ENCODE results near the gene TSC22D3. TPM values are rescaled to one million over a fixed set of nuclear protein-coding genes. Genes with fewer than 3 reads are reported as not detected.

Gene TSC22D3
- total RNA-seq, 1 donor, result 16.0 TPM

GRCh38 chrX:107750861-107751445 is 24.6 kb downstream of the TSC22D3 start:
- TF ChIP-seq CTCF (IDR thresholded peaks at IDR 0.05; ENCODE audit: insufficient read depth, low read depth, low read length), result no peak
- no peak overlapping the region for H3K4me3 ChIP-seq (ENCODE audit: low read depth, low read length)
- DNase-seq (ENCODE audit: low read depth), result no peak

DNA sequence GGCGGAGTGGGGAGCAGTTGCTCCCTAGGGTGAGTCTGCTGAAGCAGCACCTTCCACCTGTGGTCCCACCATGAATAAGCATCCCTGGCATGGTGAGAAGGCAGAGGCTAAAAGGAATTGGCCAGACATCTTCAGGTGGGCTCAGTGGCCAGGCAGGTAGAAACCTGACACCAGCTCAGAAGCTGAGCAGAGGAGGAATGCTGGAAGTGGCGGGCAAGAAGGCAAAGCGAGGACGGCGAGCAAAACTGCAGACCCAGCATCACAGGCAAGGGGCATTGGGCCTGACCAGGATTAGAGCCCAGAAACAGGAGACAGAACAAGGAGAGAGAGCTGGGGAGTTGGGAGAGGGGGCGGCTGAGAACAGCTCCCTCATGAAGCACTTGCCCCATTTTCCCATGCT is 25.3 kb downstream of the TSC22D3 start:
- H3K4me3 ChIP-seq (ENCODE audit: low read depth, low read length), result no peak overlapping the region
- TF ChIP-seq CTCF (IDR thresholded peaks at IDR 0.05; ENCODE audit: insufficient read depth, low read depth, low read length), result no peak
- DNase-seq (ENCODE audit: low read depth), result no peak

DNA sequence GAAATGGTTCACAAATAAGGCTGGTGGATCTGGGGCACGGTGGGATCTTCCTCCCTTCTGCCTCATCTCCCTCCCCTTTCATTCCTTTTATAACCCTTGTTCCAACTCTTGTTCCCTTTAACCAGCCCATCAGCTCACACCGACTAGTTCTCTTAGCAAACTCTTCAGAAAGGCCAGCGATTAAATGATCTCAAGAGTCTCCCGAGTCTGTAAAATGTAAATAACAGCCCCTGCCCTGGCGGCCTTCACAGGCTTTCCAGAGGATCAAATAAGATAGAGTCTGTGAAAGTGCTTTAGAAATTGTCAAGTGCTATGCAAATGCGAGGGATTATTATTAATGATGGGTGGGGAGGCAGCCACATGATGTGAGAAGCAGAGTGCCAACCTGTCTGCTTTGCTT is 27.1 kb downstream of the TSC22D3 start:
- H3K4me3 ChIP-seq (ENCODE audit: low read depth, low read length), result no peak overlapping the region
- no peak for TF ChIP-seq CTCF (IDR thresholded peaks at IDR 0.05; ENCODE audit: insufficient read depth, low read depth, low read length)
- no peak for DNase-seq (ENCODE audit: low read depth)

- peak; percentile 63 for DNase-seq (ENCODE audit: low read depth)
- no peak overlapping the region for H3K4me3 ChIP-seq (ENCODE audit: low read depth, low read length)
- no peak for TF ChIP-seq CTCF (IDR thresholded peaks at IDR 0.05; ENCODE audit: insufficient read depth, low read depth, low read length)
These were observed 27.9 kb downstream of the TSC22D3 start for GRCh38 chrX:107747596-107748161.

DNA sequence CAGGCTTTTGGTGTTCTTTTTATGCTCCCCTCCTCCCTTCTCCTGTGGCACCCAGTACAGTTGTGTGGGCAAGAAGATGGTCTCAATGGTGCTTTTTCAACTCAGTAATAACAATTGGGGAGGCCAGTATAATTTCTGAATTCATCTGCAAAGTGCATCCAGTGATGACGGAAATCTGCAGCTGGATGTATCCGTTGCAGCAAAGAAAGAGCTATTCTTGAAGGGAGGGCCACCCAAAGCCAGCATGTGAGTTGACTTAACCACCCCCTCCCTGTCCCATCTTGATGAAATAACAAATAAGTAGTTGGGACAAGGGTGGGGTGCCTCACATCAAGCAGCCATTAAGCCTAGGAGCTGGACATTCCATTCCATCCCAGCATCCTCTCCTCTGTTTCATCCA is 30.7 kb downstream of the TSC22D3 start:
- TF ChIP-seq CTCF (IDR thresholded peaks at IDR 0.05; ENCODE audit: insufficient read depth, low read depth, low read length), result no peak
- DNase-seq (ENCODE audit: low read depth), result no peak
- no peak overlapping the region for H3K4me3 ChIP-seq (ENCODE audit: low read depth, low read length)

DNA sequence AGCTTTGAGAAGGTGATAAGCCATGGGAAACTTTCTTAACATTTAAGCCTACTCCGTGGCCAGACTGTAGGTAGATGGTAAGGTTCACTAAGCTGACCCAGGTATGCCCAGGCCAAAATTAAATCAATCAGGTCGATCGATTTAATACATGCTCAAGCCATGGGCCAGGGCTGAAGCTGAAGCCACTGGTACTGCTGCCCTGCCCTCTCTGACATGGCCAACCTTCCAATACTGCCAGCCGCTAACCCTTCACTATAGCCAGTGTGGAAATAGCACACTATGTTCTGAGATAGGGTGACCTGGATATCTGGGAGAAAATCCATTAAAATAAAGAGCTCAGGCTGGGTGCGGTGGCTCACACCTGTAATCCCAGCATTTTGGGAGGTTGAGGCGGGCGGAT is 31.6 kb downstream of the TSC22D3 start:
- H3K4me3 ChIP-seq (ENCODE audit: low read depth, low read length), result no peak overlapping the region
- no peak for TF ChIP-seq CTCF (IDR thresholded peaks at IDR 0.05; ENCODE audit: insufficient read depth, low read depth, low read length)
- DNase-seq (ENCODE audit: low read depth), result no peak

DNA sequence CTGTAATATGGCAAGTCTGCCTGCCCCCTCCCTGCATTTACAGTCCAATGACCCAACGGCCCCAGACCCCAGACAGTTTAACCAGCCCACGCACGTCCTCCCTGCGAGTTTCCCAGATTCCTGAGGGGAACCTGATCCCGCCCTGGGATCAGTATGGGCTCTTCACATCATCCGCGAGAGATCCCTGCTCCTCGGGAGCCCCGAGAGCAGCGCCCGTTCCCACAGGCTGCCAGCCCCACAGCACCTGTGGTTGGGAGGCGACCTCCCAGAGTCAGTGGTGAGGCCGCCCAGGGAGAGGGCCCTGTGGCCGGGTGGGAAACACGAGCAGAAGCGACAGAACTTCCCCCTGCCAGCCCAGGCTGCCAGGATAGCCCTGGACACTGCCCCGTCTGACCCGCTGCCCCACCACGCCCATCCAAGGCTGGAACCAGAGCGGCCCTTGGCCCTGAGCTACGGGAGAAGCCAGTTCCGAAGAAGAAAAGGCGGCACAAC is 32.8 kb downstream of the TSC22D3 start:
- no peak for TF ChIP-seq CTCF (IDR thresholded peaks at IDR 0.05; ENCODE audit: insufficient read depth, low read depth, low read length)
- no peak for DNase-seq (ENCODE audit: low read depth)
- no peak overlapping the region for H3K4me3 ChIP-seq (ENCODE audit: low read depth, low read length)

Measured in fibroblast of villous mesenchyme (primary cell).